ENCODE results near the gene MAPKAPK2. TPM values are rescaled to one million over a fixed set of nuclear protein-coding genes. Genes with fewer than 3 reads are reported as not detected.

Gene MAPKAPK2
- total and polyA plus RNA-seq, 2 of the 13 experiments (the other 11 are each of a cell fraction or from before 2014, with no cell fraction given): 16.6 to 34.0 TPM

- H3K4me2 ChIP-seq (ENCODE audit: low read depth, low read length): 0 out of 2 replicates have a peak overlapping the region, but pooled peaks have one; percentile 10
- peak; percentile 70 for FAIRE-seq
Measured at GRCh38 chr1:206708058-206708457, 23.4 kb downstream of the MAPKAPK2 start.

GRCh38 chr1:206708882-206709281, 24.2 kb downstream of the MAPKAPK2 start:
- FAIRE-seq (no peak), ATAC-seq (no peak), DNase-seq (ENCODE audit: low spot score) (no peak)
- no peak overlapping the region for H3K4me2 ChIP-seq (ENCODE audit: low read depth, low read length)
- no peak overlapping the region for H3K27ac ChIP-seq (ENCODE audit: extremely low read length, insufficient read depth, low read length)
- H3K4me3 ChIP-seq (replicated peaks in 1 of 3; ENCODE audit: insufficient read depth in 1 of 3, low read depth in 2 of 3, low read length in 3 of 3): no peak overlapping the region
- CTCF ChIA-PET (ENCODE audit: low intra/inter-chr PET ratio, low total read pairs): no interaction called here
- WGBS (ENCODE audit: low lambda C conversion rate): 61% methylated on average over 2 of the region's 2 CpGs
- H3K9me3 ChIP-seq (ENCODE audit: low read length): no peaks in the 10 kb centered on the region
- no peaks in the 10 kb centered on the region for H3K27me3 ChIP-seq (ENCODE audit: control insufficient read depth in 1 of 2, insufficient read depth in 2 of 2, low read length in 2 of 2)
- POLR2A ChIA-PET: no interaction called here
- TF ChIP-seq SOX5 (CRISPR knock-in tag; IDR thresholded peaks at IDR 0.05; ENCODE audit: borderline replicate concordance) (peak; percentile 35; the same call in 1 of the 2 replicates), ZSCAN29 (CRISPR knock-in tag; conservative IDR thresholded peaks at IDR 0.05) (no peak), FOXP1 (IDR thresholded peaks at IDR 0.05) (no peak), FOXP1 (CRISPR knock-in tag; IDR thresholded peaks at IDR 0.05) (0 out of 2 replicates have a peak, but pooled peaks have one; percentile 12), SOX13 (IDR thresholded peaks at IDR 0.05) (no peak), SOX13 (CRISPR knock-in tag; conservative IDR thresholded peaks at IDR 0.05 in 1 of 2, IDR thresholded peaks at IDR 0.05 in 1 of 2) (peak in 1 of 2 experiments; percentile 44; a peak in 1 of 4 replicates)
- TF ChIP-seq, protein P1, sequence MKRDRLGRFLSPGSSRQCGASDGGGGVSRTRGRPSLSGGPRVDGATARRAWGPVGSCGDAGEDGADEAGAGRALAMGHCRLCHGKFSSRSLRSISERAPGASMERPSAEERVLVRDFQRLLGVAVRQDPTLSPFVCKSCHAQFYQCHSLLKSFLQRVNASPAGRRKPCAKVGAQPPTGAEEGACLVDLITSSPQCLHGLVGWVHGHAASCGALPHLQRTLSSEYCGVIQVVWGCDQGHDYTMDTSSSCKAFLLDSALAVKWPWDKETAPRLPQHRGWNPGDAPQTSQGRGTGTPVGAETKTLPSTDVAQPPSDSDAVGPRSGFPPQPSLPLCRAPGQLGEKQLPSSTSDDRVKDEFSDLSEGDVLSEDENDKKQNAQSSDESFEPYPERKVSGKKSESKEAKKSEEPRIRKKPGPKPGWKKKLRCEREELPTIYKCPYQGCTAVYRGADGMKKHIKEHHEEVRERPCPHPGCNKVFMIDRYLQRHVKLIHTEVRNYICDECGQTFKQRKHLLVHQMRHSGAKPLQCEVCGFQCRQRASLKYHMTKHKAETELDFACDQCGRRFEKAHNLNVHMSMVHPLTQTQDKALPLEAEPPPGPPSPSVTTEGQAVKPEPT (CRISPR knock-in tag; IDR thresholded peaks at IDR 0.05; ENCODE audit: low read depth): no peak
- no peak overlapping the region for H2AFZ ChIP-seq (ENCODE audit: low read length)
- peaks cover 53% of the 10 kb centered on the region for H3K4me1 ChIP-seq (ENCODE audit: insufficient read depth, low read length)
- intact Hi-C loops (cut with micrococcal nuclease; ENCODE audit: unreplicated experiment) (no loop called here), in situ Hi-C loops (cut with HindIII; ENCODE audit: extremely low pct_ligation_motif_present, low pct_unique_long_range_greater_than_20kb) (no loop called here)
- no peaks in the 10 kb centered on the region for H3K36me3 ChIP-seq (replicated peaks in 1 of 2; ENCODE audit: control insufficient read depth in 1 of 2, insufficient read depth in 2 of 2, low read length in 2 of 2)
- peaks cover 52% of the 10 kb centered on the region for H3K79me2 ChIP-seq (ENCODE audit: insufficient read depth, low read length)
- peaks cover 35% of the 10 kb centered on the region for H4K20me1 ChIP-seq (ENCODE audit: insufficient read depth, low read length)
- BruUV-seq (replicated peaks): no TSS peak
- no peak overlapping the region for H3K9ac ChIP-seq (ENCODE audit: insufficient read depth, low read depth, low read length)

More at GRCh38 chr1:206708058-206708457, 23.4 kb downstream of the MAPKAPK2 start:
- intact Hi-C loops (cut with micrococcal nuclease; ENCODE audit: unreplicated experiment) (no loop called here), in situ Hi-C loops (cut with HindIII; ENCODE audit: extremely low pct_ligation_motif_present, low pct_unique_long_range_greater_than_20kb) (no loop called here)
- peaks cover 50% of the 10 kb centered on the region for H3K79me2 ChIP-seq (ENCODE audit: insufficient read depth, low read length)
- WGBS (ENCODE audit: low lambda C conversion rate): 57% methylated on average over 2 of the region's 2 CpGs
- no peak overlapping the region for H3K4me3 ChIP-seq (replicated peaks in 1 of 3; ENCODE audit: insufficient read depth in 1 of 3, low read depth in 2 of 3, low read length in 3 of 3)
- no peak overlapping the region for H2AFZ ChIP-seq (ENCODE audit: low read length)
- H3K27ac ChIP-seq (ENCODE audit: extremely low read length, insufficient read depth, low read length): peak overlapping the region; percentile 4
- no peaks in the 10 kb centered on the region for H3K27me3 ChIP-seq (ENCODE audit: control insufficient read depth in 1 of 2, insufficient read depth in 2 of 2, low read length in 2 of 2)
- ChIA-PET CTCF (ENCODE audit: low intra/inter-chr PET ratio, low total read pairs) (no interaction called here), POLR2A (no interaction called here)
- H3K4me1 ChIP-seq (ENCODE audit: insufficient read depth, low read length): peaks cover 45% of the 10 kb centered on the region
- H3K9ac ChIP-seq (ENCODE audit: insufficient read depth, low read depth, low read length): no peak overlapping the region
- BruUV-seq (replicated peaks): no TSS peak
- TF ChIP-seq, protein P2, sequence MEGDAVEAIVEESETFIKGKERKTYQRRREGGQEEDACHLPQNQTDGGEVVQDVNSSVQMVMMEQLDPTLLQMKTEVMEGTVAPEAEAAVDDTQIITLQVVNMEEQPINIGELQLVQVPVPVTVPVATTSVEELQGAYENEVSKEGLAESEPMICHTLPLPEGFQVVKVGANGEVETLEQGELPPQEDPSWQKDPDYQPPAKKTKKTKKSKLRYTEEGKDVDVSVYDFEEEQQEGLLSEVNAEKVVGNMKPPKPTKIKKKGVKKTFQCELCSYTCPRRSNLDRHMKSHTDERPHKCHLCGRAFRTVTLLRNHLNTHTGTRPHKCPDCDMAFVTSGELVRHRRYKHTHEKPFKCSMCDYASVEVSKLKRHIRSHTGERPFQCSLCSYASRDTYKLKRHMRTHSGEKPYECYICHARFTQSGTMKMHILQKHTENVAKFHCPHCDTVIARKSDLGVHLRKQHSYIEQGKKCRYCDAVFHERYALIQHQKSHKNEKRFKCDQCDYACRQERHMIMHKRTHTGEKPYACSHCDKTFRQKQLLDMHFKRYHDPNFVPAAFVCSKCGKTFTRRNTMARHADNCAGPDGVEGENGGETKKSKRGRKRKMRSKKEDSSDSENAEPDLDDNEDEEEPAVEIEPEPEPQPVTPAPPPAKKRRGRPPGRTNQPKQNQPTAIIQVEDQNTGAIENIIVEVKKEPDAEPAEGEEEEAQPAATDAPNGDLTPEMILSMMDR (CRISPR knock-in tag; IDR thresholded peaks at IDR 0.05): peak; percentile 32
- TF ChIP-seq STAG1 (CRISPR knock-in tag; IDR thresholded peaks at IDR 0.05): 0 out of 2 replicates have a peak, but pooled peaks have one; percentile 12
- TF ChIP-seq ARID2 (CRISPR knock-in tag; IDR thresholded peaks at IDR 0.05; ENCODE audit: borderline replicate concordance): no peak
- DNase-seq (ENCODE audit: low spot score) (peak; percentile 32), ATAC-seq (peak; percentile 88)
- H3K36me3 ChIP-seq (replicated peaks in 1 of 2; ENCODE audit: control insufficient read depth in 1 of 2, insufficient read depth in 2 of 2, low read length in 2 of 2): no peaks in the 10 kb centered on the region
- H3K9me3 ChIP-seq (ENCODE audit: low read length): no peaks in the 10 kb centered on the region
- peaks cover 32% of the 10 kb centered on the region for H4K20me1 ChIP-seq (ENCODE audit: insufficient read depth, low read length)
